Measurements from ENCODE around the gene TNNI3.
"Not testable (repeated sequence)": the region's sequence is repeated elsewhere in the genome, so short reads cannot be mapped to it uniquely, and the experiment has no call there.

The TNNI3 gene

GRCh38 chr19:55157064-55157908 is at the start of gene TNNI3:
TSS of gene TNNI3 (minus strand) at chr19:55157732. CDS start at chr19:55157589, 143 bp downstream.
- no peak for DNase-seq

GRCh38 chr19:55206664-55207500 is 49.4 kb upstream of the TNNI3 start:
- peak; percentile 60 to 73 for DNase-seq

GRCh38 chr19:55202199-55202598 is 44.7 kb upstream of the TNNI3 start:
- DNase-seq: not testable (repeated sequence)

- DNase-seq: no peak
Observed at GRCh38 chr19:55199620-55200204, 42.2 kb upstream of the TNNI3 start.

- DNase-seq: no peak
Observed at GRCh38 chr19:55198651-55199050, 41.1 kb upstream of the TNNI3 start.

GRCh38 chr19:55197528-55197927 is 40.0 kb upstream of the TNNI3 start:
- DNase-seq: no peak

- no peak for DNase-seq
Observed at GRCh38 chr19:55196803-55197202, 39.3 kb upstream of the TNNI3 start.

- DNase-seq: no peak
Observed at GRCh38 chr19:55193481-55193880, 35.9 kb upstream of the TNNI3 start.

- no peak for DNase-seq
Observed at GRCh38 chr19:55189403-55189835, 31.9 kb upstream of the TNNI3 start.

GRCh38 chr19:55188625-55189024 is 31.1 kb upstream of the TNNI3 start:
- no peak for DNase-seq

GRCh38 chr19:55186080-55186479 is 28.5 kb upstream of the TNNI3 start:
- DNase-seq: no peak

- DNase-seq: no peak
Observed at GRCh38 chr19:55181740-55182139, 24.2 kb upstream of the TNNI3 start.

- DNase-seq: peak; percentile 73 to 81
Observed at GRCh38 chr19:55179606-55180484, 22.3 kb upstream of the TNNI3 start, which contains the start of gene SYT5. TSS of gene SYT5 (minus strand) at chr19:55180289. CDS start at chr19:55179041, 1,248 bp downstream.

GRCh38 chr19:55178781-55179599 is 21.5 kb upstream of the TNNI3 start:
- peak; percentile 90 to 92 for DNase-seq

GRCh38 chr19:55176076-55176475 is 18.5 kb upstream of the TNNI3 start:
- no peak for DNase-seq

GRCh38 chr19:55175117-55175867 is 17.8 kb upstream of the TNNI3 start:
- DNase-seq: no peak

- DNase-seq: no peak
Observed at GRCh38 chr19:55174425-55175116, 17.0 kb upstream of the TNNI3 start.

GRCh38 chr19:55173714-55174409 is 16.3 kb upstream of the TNNI3 start:
- DNase-seq: peak; percentile 79 to 80

GRCh38 chr19:55173186-55173713 is 15.7 kb upstream of the TNNI3 start:
- no peak for DNase-seq
